T-helper 1 cell treated with Interleukin-12 subunit alpha and Interleukin-12 subunit beta and Interleukin-4 antibody, amounts not matched to agents 30 ng/mL and 1 ng/mL, for 36 hours (primary cell): ENCODE measurements around the gene SNTA1. TPM values are rescaled to one million over a fixed set of nuclear protein-coding genes. Genes with fewer than 3 reads are reported as not detected.
"Not testable (repeated sequence)": the region's sequence is repeated elsewhere in the genome, so short reads cannot be mapped to it uniquely, and the experiment has no call there.

Source experiments
- intact Hi-C: fragments of 100-400 bp; cut with micrococcal nuclease; formaldehyde crosslinking; loops from one replicate; pipeline ENCODE4 v1.15.1; 2024
- total RNA-seq: library from RNA; stranded (reverse); gene quantifications from 2 replicates; pipeline ENCODE4 v1.2.3, GENCODE V29; 2022

Gene SNTA1
- total RNA-seq, 1 donor from 2014 or later: 1.3 TPM

DNA sequence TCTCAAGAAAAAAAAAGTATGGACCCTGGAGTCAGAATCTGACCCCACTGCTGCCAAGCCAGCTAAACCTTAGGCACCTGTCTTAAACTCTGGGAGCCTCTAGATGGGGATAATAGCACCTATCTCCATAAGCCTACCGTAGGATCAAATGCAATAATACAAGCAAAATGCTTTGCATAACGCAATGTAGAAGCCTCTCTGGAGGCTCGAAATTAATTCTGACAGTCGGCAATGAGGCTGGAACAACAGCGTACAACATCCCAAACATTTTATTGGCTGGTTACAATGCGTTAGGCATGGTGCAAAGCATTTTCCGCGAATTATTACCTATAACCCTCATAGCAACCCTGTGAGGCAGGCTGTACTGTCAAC is 42.8 kb downstream of the SNTA1 start:
- intact Hi-C loops: loop anchor here (1.0 to 5.0 kb wide), 13 partner anchors 28 to 963 kb away; partner anchors contain the start of genes AHCY, C20orf144, CHMP4B and E2F1

DNA sequence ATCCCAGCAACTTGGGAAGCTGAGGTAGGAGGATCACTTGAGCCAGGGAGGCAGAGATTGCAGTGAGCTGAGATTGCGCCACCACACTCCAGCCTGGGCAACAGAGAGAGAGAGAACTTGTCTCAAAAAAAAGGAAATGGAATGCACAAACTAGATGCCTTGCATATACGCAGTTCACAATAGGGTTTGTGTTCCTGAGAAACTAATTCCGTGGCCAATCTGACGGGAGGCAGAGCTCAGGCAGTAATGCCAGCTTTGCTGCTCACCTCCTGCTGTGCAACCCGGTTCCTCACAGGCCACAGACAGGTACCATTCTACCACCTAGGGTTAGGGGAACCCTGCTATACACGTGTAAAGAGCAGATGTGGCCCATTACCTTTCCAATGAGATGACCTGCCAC is 43.6 kb downstream of the SNTA1 start:
- intact Hi-C loops: loop anchor here (2.0 to 5.0 kb wide), 4 partner anchors 155 to 902 kb away; partner anchors contain the start of genes AHCY, C20orf144 and EIF2S2

DNA sequence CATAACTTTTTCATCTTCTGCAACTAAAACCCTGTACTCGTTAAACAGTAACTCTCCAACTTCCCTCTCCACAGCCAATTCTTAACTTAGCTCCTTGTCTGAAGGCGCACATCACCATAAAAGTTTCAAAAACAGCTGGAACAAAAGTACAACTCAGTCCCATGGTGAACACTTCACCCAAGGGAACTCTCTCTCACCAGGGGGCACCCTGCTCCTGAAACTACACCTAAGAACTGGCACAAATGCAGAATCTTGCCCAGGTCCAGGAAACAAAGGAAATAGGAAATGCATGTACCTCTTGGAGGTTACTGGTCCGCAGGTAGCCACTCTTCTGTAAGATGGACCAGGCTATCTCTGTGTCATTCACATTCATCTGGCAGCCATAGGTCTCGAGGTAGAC is 48.8 kb downstream of the SNTA1 start:
- intact Hi-C loops: no loop called here

- intact Hi-C loops: no loop called here
Observed at GRCh38 chr20:33393609-33394008, 50.0 kb downstream of the SNTA1 start.

DNA sequence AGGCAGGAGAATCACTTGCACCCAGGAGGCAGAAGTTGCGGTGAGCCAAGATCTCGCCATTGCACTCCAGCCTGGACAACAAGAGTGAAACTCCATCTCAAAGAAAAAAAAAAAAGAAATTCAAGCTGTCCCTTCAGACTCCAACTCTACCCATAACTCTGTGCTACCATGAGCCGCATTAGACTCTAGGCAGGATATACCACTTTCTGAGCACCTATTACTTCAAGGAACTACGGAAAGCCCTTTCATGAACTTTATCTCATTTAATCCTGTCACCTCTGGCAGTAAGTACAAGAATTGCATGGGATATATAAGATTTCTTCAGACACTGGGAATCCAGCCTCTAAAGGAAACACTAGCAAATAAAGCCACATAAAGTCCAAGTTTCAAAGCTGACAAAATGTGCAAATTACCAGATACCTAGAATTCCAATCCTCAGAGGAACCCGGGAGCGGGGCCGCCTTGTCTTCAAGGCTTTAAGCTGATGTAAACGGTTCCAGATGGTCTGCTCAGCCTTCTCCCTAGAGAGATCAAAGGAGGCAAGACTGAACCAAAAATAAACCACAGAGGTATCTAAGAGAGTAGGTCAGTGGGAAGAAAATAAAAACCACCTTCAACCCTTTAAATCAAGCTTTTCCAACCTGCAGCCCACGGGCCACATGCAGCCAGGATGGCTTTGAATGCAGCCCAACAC is 51.7 kb downstream of the SNTA1 start:
- intact Hi-C loops: no loop called here

- intact Hi-C loops: not testable (repeated sequence)
Observed at GRCh38 chr20:33389326-33389725, 54.2 kb downstream of the SNTA1 start.

DNA sequence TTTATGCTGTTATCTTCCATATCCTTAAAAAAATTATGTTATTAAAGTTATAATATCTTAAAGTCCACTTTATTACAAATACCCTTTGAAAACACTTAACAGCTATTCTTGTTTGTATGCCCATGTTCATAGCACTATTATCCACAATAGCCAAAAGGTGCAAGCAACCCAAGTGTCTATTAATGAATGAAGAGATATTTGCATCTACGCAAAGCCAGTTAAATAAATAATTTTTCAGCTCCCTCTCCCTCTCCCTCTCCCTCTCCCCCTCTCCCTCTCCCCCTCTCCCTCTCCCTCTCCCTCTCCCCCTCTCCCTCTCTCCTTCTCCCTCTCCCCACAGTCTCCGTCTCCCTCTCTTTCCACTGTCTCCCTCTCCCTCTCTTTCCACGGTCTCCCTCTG is 55.3 kb downstream of the SNTA1 start:
- intact Hi-C loops: no loop called here

DNA sequence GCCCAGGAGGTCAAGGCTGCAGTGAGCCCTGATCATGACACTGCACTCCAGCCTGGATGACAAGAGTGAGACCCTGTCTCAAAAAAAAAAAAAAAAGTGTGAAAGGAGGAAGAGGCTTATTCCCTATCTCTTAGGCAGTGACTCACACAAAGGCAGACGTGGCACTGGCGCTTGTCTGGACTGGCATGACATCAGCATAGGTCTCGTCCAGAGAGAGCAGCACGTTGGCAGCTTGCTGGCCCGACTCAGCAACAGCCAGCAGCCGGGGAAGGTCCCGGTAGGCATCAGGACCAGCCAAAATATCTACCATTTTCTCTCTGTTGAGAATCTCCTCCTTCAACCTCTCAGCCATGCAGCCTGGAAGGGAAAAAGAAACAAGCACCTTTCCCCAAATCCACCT is 56.4 kb downstream of the SNTA1 start:
- intact Hi-C loops: no loop called here

- intact Hi-C loops: no loop called here
Observed at GRCh38 chr20:33386673-33387072, 56.9 kb downstream of the SNTA1 start.

- intact Hi-C loops: no loop called here
Observed at GRCh38 chr20:33377366-33377765, 66.2 kb downstream of the SNTA1 start.

- intact Hi-C loops: no loop called here
Observed at GRCh38 chr20:33373735-33374605, 69.6 kb downstream of the SNTA1 start.

- intact Hi-C loops: loop anchor here (1.0 kb wide), 1 partner anchor 28 kb away; the partner anchor contains the start of gene CDK5RAP1
Observed at GRCh38 chr20:33372993-33373441, 70.5 kb downstream of the SNTA1 start.

DNA sequence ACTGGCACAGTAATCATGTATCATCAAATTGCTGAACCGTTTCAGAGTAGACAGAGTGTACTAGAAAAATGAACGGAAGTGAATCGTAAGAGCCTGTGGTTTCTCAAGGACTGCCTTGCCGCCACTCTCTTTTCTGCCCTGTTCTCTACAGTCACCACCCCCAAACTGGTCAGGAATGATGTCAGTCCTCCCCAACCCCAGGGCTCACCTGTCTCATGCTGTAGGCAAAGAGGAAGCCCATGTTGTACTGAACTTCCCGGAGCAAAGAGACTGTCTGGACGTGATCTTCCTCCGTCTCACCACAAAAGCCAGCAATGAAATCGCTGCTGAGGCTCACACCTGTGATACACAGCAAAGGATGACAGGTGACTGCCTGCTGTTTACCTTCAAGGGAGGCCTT is 73.3 kb downstream of the SNTA1 start:
- intact Hi-C loops: no loop called here

DNA sequence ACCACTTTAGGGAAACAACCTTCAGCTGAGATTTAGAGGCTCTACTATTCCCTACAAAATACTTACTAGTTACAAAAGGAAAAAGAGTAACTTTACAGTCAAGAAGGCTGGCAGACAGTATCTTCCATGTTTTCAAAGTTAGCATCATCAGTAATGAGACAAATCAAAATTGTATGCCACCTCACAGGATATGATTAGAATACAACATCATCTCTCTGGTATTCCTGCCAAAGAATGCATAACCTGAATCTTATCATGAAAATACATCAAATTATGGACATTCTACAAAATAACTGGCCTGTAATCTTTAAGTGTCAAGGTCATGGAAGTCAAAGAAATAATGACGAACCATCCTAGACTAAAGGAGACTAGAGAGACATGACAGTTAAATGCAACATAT is 80.7 kb downstream of the SNTA1 start:
- intact Hi-C loops: no loop called here

DNA sequence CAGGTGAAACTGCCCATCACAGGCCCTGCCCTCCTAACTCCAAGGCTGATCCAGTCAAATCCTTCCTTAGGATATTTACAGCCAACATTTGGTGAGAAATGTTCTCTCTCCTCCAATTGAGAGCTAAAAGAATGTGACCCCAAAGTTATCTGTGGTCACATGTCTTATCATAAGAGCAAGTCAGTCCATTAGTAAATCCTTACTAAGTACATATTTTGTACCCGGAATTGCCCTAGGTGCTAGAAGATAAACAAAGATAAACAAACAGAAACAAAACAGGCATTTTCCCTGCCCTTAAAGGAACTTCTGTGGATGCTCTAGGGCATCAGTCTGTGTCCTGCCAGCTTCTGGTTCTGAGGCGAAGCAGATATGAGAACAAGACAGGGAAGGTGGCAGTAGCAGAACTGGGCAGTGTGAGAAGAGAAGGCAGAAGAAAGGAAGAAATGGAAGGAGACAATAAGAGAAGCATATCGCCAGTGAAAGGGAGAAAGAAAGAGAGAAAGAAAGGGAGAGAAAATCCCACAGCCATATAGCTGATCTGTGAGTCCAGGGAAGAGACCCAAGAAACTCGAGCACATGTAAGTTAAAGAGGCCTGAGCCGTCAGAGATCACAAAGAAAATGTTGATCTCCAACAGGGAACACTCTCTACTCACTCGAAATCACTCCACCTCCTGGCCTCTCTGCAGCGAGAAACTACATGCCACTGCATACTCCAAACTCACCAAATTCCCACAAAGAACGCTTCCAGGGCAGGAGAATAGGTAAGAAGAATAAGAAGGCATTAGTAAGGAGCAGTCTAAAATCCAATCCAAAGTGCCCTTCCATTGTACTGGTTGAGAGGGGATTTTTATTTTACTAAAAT is 83.9 kb downstream of the SNTA1 start:
- intact Hi-C loops: no loop called here

Other genes starting within 250 kb of the SNTA1 start
- gene BPIFA3, start 226.4 kb downstream of the SNTA1 start, total RNA-seq: not detected in 2 replicates
- gene BPIFA1, start 207.8 kb downstream of the SNTA1 start, total RNA-seq: not detected in 2 replicates
- not detected in 2 replicates for gene BPIFB1, start 160.5 kb downstream of the SNTA1 start, total RNA-seq
- 39.0 and 42.5 TPM in 2 replicates for gene CDK5RAP1, start 42.2 kb downstream of the SNTA1 start, total RNA-seq
- 18.9 and 19.4 TPM in 2 replicates for gene CBFA2T2, start 46.3 kb upstream of the SNTA1 start, total RNA-seq
- gene C20orf144, start 218.6 kb upstream of the SNTA1 start, total RNA-seq: 0.29 and 0.61 TPM in 2 replicates
- gene ACTL10, start 223.2 kb upstream of the SNTA1 start, total RNA-seq: 3.1 and 3.6 TPM in 2 replicates
- gene NECAB3, start 230.7 kb upstream of the SNTA1 start, total RNA-seq: 54.1 and 56.6 TPM in 2 replicates
- 72.3 and 73.3 TPM in 2 replicates for gene E2F1, start 242.6 kb upstream of the SNTA1 start, total RNA-seq